ENCODE data around the gene FANCC.

GRCh38 chr9:95266649-95267048 is 50.9 kb downstream of the FANCC start:
- TF ChIP-seq CTCF (conservative IDR thresholded peaks at IDR 0.05 in 1 of 2, IDR thresholded peaks at IDR 0.05 in 1 of 2; ENCODE audit: low read depth in 1 of 2, low read length in 2 of 2): no peak
- TF ChIP-seq EZH2 (IDR thresholded peaks at IDR 0.05; ENCODE audit: low read length, missing control alignments): no peak
